C4-2B (cell line): ENCODE measurements around the gene PAK6.

Experiments used
- H3K27ac ChIP-seq: fragments of 450-650 bp; 2 replicates; pipeline ENCODE4 v1.5.1; 2017
- CTCF ChIP-seq: fragments of 450-650 bp; conservative IDR thresholded peaks from 2 replicates; pipeline ENCODE4 v1.5.1; 2017; ENCODE audit warnings: mild to moderate bottlenecking
- ZFX ChIP-seq: fragments of 450-650 bp; IDR thresholded peaks from 2 replicates; pipeline ENCODE4 v1.6.1; 2017

PAK6 gene

GRCh38 chr15:40296561-40297230 lies 57.8 kb downstream of the PAK6 start:
- TF ChIP-seq CTCF (no peak), ZFX (no peak)
- H3K27ac ChIP-seq = no peak overlapping the region

GRCh38 chr15:40297356-40297755 lies 58.5 kb downstream of the PAK6 start:
- TF ChIP-seq CTCF (no peak), ZFX (no peak)
- no peak overlapping the region for H3K27ac ChIP-seq

GRCh38 chr15:40298216-40298935 lies 59.5 kb downstream of the PAK6 start:
- TF ChIP-seq ZFX = no peak
- no peak for TF ChIP-seq CTCF

GRCh38 chr15:40300367-40300766 lies 61.5 kb downstream of the PAK6 start:
- no peak overlapping the region for H3K27ac ChIP-seq
- TF ChIP-seq ZFX (no peak), CTCF (no peak)

More at GRCh38 chr15:40298216-40298935, 59.5 kb downstream of the PAK6 start:
- no peak overlapping the region for H3K27ac ChIP-seq

- H3K27ac ChIP-seq = no peak overlapping the region
Measured at GRCh38 chr15:40300771-40301170, 61.9 kb downstream of the PAK6 start.

GRCh38 chr15:40301467-40302179 lies 62.8 kb downstream of the PAK6 start:
- no peak overlapping the region for H3K27ac ChIP-seq
- no peak for TF ChIP-seq CTCF
- no peak for TF ChIP-seq ZFX

More at GRCh38 chr15:40300771-40301170, 61.9 kb downstream of the PAK6 start:
- TF ChIP-seq CTCF = no peak
- no peak for TF ChIP-seq ZFX

- TF ChIP-seq ZFX = no peak
- no peak overlapping the region for H3K27ac ChIP-seq
Measured at GRCh38 chr15:40302288-40302886, 63.5 kb downstream of the PAK6 start.
